Activated CD8-positive, alpha-beta memory T cell treated with anti-CD3 and anti-CD28 coated beads for 1 hour (primary cell): Measurements from ENCODE around the gene SLC2A10.

ENCODE experiments used
- DNase-seq, 2 donors: peaks; one replicate each; pipeline ENCODE4 v3.0.0-alpha.2; 2020; ENCODE audit warnings: low read depth in 1 of 2; ENCODE audit errors: extremely low read depth in 1 of 2

The SLC2A10 gene

GRCh38 chr20:46758929-46759669, 49.6 kb downstream of the SLC2A10 start:
- no peak for DNase-seq

GRCh38 chr20:46761566-46761965, 52.1 kb downstream of the SLC2A10 start:
- DNase-seq: no peak

- no peak for DNase-seq
These were observed 54.6 kb downstream of the SLC2A10 start for GRCh38 chr20:46764068-46764467.

DNA sequence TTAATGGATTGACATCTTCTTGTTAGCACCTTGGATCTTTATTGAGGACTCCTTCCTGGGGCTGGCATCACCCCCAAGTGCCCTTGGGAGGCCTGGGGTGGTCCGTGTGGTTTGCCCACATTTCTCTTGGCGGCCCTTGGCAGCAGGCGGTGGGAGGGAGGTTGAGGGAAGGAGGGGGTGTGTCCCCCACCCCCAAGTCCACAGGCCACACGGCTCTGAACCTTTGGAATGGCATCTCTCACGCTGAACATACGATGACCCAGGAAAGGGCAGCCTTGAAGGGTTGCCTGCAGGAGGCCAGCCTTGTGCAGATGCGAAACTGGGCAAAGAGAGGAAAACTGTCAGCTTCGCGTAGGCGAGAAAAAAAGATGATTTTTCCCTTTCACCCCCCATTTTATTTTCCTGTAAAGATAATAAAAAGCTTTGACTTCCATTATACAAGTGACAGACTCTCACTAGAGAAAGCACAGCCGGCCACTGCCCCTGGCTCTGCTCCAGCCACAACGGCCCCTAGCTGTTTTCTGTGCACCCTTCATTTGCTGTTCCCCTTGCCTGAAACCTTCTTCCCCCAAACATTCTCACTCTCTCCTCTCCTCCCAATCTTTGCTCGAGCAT, 56.2 kb downstream of the SLC2A10 start:
- DNase-seq: no peak

DNA sequence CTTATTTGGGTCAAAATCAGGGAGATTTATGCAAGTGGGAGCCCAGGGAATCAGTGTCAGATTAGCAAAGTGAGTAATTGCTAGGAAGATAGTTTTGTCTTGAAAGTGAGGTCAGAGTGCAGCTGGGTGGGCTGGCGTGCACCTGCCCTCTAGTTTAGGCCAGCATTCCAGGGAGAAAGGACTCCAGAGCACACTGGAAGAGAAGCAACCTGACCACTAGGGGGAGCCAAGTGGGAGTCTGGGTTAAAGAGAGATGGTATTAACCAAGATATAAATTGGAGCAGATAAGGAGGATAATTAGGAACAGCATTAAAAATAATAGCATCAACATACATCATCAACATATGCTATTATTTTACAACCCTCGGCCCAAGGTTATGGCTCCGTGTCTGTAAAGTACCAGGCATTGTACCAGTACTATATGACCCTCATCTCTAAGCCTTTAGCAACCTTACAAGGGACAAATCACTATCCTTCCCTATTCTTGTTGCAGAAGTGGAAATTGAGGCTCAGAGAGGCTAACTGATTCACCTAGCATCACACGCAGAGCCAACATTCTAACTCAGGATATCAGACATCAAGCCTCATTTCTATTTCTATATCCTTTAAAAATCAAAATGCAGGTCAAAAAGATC, 57.8 kb downstream of the SLC2A10 start:
- DNase-seq: no peak

- DNase-seq: no peak
These were observed 61.1 kb downstream of the SLC2A10 start for GRCh38 chr20:46770330-46771194.

- no peak for DNase-seq
These were observed 61.7 kb downstream of the SLC2A10 start for GRCh38 chr20:46771195-46771588.

DNA sequence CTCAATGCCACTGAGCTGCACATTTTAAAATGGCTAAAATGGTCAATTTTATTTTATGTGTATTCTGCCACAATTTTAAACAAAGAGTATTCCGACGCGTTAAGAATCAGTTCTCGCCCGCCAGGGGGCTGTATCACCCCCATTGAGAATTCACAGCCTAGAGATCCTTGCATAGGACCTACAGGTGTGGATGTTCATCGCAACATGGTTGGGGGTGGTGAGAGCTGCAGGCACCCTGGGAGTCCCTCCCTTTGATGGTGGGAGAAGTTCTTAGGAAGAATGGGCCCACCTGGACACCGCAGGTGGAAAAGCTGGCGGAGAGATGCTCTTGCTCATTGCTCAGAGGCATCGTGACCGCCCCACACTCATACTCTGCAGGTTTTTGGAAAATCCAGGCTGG, 63.5 kb downstream of the SLC2A10 start:
- no peak for DNase-seq

GRCh38 chr20:46773680-46774079, 64.2 kb downstream of the SLC2A10 start:
- no peak for DNase-seq

- DNase-seq: no peak
These were observed 64.8 kb downstream of the SLC2A10 start for GRCh38 chr20:46774236-46774635.

- DNase-seq: no peak
These were observed 65.6 kb downstream of the SLC2A10 start for GRCh38 chr20:46774943-46775560.

GRCh38 chr20:46775806-46776205, 66.4 kb downstream of the SLC2A10 start:
- no peak for DNase-seq

- DNase-seq: no peak
These were observed 67.9 kb downstream of the SLC2A10 start for GRCh38 chr20:46777331-46777730.

- DNase-seq: no peak
These were observed 70.4 kb downstream of the SLC2A10 start for GRCh38 chr20:46779831-46780230.

GRCh38 chr20:46784436-46785127, 75.1 kb downstream of the SLC2A10 start:
- no peak for DNase-seq
